HG03439 (cell line): ENCODE data around the gene ZDHHC14.

Experiments used
- ATAC-seq: cut with Tn5 transposase; IDR thresholded peaks from one replicate; pipeline ENCODE4 v1.9.1; 2021; ENCODE audit warnings: mild to moderate bottlenecking, moderate library complexity; ENCODE audit not compliant: unreplicated experiment

The ZDHHC14 gene

DNA sequence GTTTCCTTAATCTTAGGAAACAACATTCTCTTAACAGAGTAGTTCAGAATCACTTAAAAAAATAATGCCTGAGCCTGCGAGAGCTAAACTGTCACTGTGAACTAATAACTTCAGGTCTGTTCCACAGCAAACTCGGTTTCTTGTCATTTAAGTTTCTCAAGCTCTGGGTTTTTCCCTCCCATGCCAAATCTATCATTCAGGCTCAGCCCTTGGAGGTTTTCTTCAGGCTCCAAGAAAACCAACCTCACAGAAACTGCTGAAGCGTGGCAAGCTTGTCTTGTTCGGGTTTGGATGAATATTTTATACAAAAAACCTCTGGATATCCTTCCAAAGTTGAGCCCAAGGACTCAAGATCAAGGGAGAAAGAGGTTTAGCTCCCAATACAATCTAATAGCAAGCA, 342.4 kb downstream of the ZDHHC14 start:
- no peak for ATAC-seq

DNA sequence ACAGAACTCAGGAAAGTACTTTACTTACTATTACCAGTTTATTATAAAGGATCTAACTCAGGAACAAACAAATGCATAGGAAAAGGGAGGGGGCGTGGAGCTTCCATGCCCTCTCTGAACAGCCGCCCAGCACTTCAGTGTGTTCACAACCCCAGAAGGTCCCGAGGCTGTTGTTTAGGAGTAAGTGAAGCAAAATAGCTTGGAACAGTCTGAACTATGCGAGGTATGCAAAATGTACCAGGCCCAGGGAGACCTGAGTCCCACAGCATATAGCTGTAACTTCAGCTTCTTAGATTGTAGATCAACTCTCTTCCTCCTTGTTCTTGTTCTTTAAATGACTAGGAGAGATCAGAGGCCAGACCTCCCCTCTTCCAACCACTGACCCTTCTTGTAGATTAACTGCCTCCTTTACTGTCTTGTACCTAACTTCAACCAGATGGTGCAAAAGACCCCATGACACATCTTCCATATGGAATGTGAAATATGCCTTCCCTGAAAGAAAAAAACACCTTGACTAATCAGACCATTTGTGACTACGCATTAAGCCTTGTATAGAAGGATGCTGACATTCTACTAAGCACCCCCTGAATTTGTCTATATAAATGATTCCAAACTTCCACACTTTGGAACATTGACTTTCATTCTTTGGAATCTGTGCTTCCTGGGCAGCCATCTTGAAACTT, 343.3 kb downstream of the ZDHHC14 start:
- no peak for ATAC-seq

DNA sequence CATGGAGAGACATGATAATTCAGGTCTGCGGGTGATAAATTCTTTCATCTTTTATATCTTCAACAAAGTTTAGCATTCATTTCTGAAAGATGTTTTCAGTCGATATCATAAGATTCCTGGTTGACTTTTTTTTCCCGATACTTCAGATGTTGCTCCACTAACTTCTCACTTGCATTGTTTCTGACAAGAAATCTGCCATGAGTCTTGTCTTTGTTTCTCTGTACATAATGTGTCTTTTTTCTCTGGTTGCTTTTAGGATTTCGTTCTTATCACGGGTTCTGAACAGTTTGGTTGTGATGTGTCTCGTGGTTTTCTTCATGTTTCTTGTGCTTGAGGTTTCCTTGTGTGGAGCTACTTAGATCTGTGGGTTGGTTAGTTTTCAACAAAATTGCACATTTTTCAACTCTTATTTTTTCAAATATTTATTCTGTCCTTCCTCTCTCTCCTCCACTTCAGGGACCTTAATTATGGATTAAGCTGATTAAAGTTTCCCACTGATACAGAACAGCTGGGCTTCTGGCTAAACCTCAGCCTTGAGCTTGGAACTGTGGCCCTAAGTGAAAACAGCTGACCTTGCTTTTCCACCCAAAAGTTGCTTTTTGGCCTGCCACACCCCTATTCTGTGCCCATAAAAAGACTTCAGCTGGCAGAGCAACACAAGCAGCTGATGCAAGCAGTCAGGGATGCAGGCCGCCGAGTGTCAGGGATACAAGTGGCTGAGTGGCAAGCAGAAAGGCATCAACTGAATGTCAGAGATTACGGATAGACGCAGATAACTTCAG, 344.2 kb downstream of the ZDHHC14 start:
- no peak for ATAC-seq

DNA sequence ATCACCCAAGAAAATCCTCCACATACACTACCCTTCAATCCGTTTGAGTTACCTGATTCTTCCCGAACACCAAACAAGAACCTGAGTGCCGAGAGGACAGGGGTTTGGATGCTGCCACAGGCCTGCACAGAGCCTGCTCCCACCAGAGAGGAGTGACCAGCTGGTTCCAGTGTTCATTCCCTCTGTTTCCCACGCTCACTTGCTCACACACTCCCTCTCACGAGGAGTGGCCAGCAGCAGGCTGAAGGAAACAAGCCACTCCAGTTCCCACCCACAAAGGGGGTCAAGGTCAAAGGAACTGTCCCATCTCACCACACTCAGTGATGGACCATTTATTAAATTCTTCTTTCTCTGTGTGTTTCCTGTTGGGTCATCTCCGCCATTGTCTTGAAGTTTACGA, 344.8 kb downstream of the ZDHHC14 start:
- no peak for ATAC-seq

DNA sequence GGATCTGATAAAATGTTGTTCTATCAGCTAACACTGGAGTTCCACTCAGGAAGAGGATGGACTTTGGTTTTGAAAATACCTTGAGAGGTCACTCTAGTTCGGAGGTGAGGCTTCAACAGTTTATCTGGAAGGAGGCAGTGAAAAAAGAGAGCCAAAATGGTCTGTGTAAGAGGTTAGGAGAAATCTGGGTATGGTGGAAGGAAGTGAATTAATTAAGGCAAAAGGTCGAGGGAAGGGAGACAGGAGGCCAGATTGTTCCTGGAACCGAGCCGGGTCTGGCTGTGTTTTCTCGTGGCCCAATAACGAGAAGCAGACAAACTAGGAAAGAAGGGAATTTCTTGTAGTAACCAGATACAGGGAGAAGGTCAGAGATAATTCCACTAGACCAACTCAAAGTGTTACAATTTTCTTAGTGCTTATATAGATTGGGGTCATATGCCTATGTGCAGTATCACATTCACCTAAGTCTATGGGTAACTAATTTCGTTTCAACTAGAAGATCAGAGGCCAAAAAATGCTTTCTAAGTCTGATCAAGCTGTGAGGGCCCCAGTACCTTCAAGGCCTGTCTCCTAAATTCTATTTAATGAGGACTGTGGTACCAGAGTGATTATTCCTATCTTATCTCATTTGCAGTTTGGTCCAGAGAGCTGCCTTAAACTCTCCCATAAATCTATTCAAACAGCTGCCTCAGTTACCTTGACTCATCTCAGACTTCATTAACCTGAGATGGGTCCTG, 346.1 kb downstream of the ZDHHC14 start:
- ATAC-seq: no peak
